ENCODE measurements around the gene RYR1.

The RYR1 gene

GRCh38 chr19:38433268-38433733 is at the start of gene RYR1:
TSS of gene RYR1 (plus strand) at chr19:38433691. CDS start at chr19:38433830, 139 bp downstream.
- in situ Hi-C loops (cut with MboI; ENCODE audit: low sequenced_read_pairs), result no loop called here

- in situ Hi-C loops (cut with MboI; ENCODE audit: low sequenced_read_pairs), result no loop called here
Measured at GRCh38 chr19:38383743-38384142, 49.7 kb upstream of the RYR1 start.

- in situ Hi-C loops (cut with MboI; ENCODE audit: low sequenced_read_pairs), result no loop called here
Measured at GRCh38 chr19:38384209-38385027, 49.1 kb upstream of the RYR1 start.

GRCh38 chr19:38385057-38385803 is 48.3 kb upstream of the RYR1 start:
- in situ Hi-C loops (cut with MboI; ENCODE audit: low sequenced_read_pairs), result no loop called here

- in situ Hi-C loops (cut with MboI; ENCODE audit: low sequenced_read_pairs), result no loop called here
Measured at GRCh38 chr19:38385804-38386257, 47.7 kb upstream of the RYR1 start.

GRCh38 chr19:38386300-38386970 is 47.1 kb upstream of the RYR1 start:
- in situ Hi-C loops (cut with MboI; ENCODE audit: low sequenced_read_pairs), result no loop called here

GRCh38 chr19:38386971-38387549 is 46.4 kb upstream of the RYR1 start:
- in situ Hi-C loops (cut with MboI; ENCODE audit: low sequenced_read_pairs), result no loop called here

- in situ Hi-C loops (cut with MboI; ENCODE audit: low sequenced_read_pairs), result no loop called here
Measured at GRCh38 chr19:38387550-38388348, 45.7 kb upstream of the RYR1 start, which contains the start of gene GGN. TSS of gene GGN (minus strand) at chr19:38388034. CDS start at chr19:38387261, 773 bp downstream.

- in situ Hi-C loops (cut with MboI; ENCODE audit: low sequenced_read_pairs), result no loop called here
Measured at GRCh38 chr19:38388349-38389100, 45.0 kb upstream of the RYR1 start, which contains the start of gene SPRED3. TSS of gene SPRED3 (plus strand) at chr19:38388697. CDS start at chr19:38390303, 1,606 bp downstream.

GRCh38 chr19:38389101-38389925 is 44.2 kb upstream of the RYR1 start:
- in situ Hi-C loops (cut with MboI; ENCODE audit: low sequenced_read_pairs), result no loop called here

- in situ Hi-C loops (cut with MboI; ENCODE audit: low sequenced_read_pairs), result no loop called here
Measured at GRCh38 chr19:38389957-38390924, 43.2 kb upstream of the RYR1 start.

GRCh38 chr19:38391911-38392464 is 41.5 kb upstream of the RYR1 start:
- in situ Hi-C loops (cut with MboI; ENCODE audit: low sequenced_read_pairs), result no loop called here

GRCh38 chr19:38392707-38393308 is 40.7 kb upstream of the RYR1 start:
- in situ Hi-C loops (cut with MboI; ENCODE audit: low sequenced_read_pairs), result no loop called here

- in situ Hi-C loops (cut with MboI; ENCODE audit: low sequenced_read_pairs), result no loop called here
Measured at GRCh38 chr19:38394488-38394887, 39.0 kb upstream of the RYR1 start.

- in situ Hi-C loops (cut with MboI; ENCODE audit: low sequenced_read_pairs), result no loop called here
Measured at GRCh38 chr19:38395381-38396114, 37.9 kb upstream of the RYR1 start.

- in situ Hi-C loops (cut with MboI; ENCODE audit: low sequenced_read_pairs), result no loop called here
Measured at GRCh38 chr19:38399081-38399480, 34.4 kb upstream of the RYR1 start.

All from hTERT RPE-1 (cell line).